ENCODE measurements around the gene AKAP13.

- no peak for TF ChIP-seq CTCF (IDR thresholded peaks at IDR 0.05)
- no peak for TF ChIP-seq POLR2A (IDR thresholded peaks at IDR 0.05)
Measured at GRCh38 chr15:85493260-85493659, 112.9 kb downstream of the AKAP13 start.

Measured in ovary (tissue), 3 donors.